Omental fat pad (tissue), 4 donors: ENCODE data around the gene HTR6. TPM values are rescaled to one million over a fixed set of nuclear protein-coding genes. Genes with fewer than 3 reads are reported as not detected.

ENCODE experiments used
- ATAC-seq: fragments of 150-250 bp; one replicate; pipeline ENCODE4 v1.9.1; 2016; ENCODE audit warnings: mild to moderate bottlenecking, moderate library complexity; ENCODE audit not compliant: low FRiP score
- DNase-seq: peaks from one replicate; pipeline ENCODE4 v3.0.0-alpha.2; 2019; ENCODE audit warnings: low spot score
- total RNA-seq, 4 donors: library from RNA; depleted of rRNA; stranded (reverse); fragments of >200 nt; gene quantifications; one replicate each; pipeline ENCODE4 v1.1.0, GENCODE V29; 2016
- TF ChIP-seq, protein P1 (sequence below), 3 donors: fragments of 450-650 bp; IDR thresholded peaks; one replicate each; pipeline ENCODE4 v1.5.1; 2016 to 2017; ENCODE audit warnings: antibody characterized with exemption in 3 of 3, mild to moderate bottlenecking in 3 of 3, moderate library complexity in 2 of 3

Gene HTR6
- total RNA-seq, 4 donors from 2014 or later = not detected

DNA sequence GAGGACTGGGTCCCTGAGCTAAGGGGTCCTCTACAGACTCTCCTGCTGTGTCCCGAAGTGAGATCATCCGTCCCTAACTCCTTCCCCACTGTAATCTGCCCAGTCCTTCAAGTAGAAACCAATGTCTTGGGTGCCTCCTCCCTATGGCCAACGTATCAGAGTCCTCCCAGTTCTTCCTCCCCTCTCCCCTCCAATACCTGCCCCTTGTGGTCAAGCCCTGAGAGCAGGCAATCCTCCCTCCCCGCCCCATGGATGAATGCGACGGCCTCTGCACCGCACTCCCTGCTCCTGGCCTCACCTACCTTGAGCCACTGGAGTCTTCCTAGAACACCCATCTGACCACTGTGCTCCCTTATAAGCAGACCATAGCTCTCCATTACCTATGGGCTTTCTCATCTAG is 31.1 kb downstream of the HTR6 start:
- ATAC-seq (no peak), DNase-seq (no peak)
- TF ChIP-seq, protein P1, sequence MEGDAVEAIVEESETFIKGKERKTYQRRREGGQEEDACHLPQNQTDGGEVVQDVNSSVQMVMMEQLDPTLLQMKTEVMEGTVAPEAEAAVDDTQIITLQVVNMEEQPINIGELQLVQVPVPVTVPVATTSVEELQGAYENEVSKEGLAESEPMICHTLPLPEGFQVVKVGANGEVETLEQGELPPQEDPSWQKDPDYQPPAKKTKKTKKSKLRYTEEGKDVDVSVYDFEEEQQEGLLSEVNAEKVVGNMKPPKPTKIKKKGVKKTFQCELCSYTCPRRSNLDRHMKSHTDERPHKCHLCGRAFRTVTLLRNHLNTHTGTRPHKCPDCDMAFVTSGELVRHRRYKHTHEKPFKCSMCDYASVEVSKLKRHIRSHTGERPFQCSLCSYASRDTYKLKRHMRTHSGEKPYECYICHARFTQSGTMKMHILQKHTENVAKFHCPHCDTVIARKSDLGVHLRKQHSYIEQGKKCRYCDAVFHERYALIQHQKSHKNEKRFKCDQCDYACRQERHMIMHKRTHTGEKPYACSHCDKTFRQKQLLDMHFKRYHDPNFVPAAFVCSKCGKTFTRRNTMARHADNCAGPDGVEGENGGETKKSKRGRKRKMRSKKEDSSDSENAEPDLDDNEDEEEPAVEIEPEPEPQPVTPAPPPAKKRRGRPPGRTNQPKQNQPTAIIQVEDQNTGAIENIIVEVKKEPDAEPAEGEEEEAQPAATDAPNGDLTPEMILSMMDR (IDR thresholded peaks at IDR 0.05) = no peak

DNA sequence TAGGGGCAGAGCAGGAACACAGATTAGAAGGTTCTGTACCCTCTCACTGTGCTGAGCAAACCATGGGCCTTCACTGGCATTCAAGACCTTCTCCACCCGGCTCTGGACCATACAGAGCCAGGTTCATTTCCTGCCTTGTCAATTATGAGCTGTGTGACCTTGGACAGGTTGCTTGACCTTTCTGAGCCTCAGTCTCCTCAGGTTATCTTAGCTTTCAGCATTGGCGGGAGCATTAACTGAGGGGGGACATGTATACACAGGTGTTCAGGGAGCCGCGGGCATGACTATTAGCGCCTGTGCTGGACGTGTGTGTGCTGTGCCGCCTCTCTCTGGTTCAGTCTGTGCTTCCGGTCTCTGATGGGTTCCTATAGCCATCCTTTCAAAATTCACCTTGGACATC is 32.1 kb downstream of the HTR6 start:
- TF ChIP-seq, protein P1 (IDR thresholded peaks at IDR 0.05) = no peak
- ATAC-seq (no peak), DNase-seq (no peak)

DNA sequence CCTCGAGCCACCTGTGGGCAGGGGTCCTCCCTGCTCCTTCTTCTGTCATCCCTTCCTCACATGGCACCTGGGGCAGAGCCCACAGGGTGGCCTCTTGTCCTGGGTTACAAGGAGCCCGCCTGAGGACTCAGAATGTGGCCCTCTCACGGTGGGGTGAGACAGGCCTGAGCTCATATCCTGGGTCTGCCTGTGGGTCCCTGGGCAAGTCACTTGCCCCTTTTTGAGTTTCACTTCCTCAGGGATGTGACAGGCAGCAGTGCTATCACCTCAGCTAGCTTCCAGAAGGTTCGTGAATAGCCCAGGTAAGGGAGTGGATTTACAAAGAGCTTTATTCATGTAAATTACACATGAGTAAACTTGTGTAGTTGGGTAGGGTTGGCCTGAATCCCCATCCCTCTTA is 33.5 kb downstream of the HTR6 start:
- TF ChIP-seq, protein P1 (IDR thresholded peaks at IDR 0.05) = no peak
- DNase-seq = no peak
- ATAC-seq = no peak

DNA sequence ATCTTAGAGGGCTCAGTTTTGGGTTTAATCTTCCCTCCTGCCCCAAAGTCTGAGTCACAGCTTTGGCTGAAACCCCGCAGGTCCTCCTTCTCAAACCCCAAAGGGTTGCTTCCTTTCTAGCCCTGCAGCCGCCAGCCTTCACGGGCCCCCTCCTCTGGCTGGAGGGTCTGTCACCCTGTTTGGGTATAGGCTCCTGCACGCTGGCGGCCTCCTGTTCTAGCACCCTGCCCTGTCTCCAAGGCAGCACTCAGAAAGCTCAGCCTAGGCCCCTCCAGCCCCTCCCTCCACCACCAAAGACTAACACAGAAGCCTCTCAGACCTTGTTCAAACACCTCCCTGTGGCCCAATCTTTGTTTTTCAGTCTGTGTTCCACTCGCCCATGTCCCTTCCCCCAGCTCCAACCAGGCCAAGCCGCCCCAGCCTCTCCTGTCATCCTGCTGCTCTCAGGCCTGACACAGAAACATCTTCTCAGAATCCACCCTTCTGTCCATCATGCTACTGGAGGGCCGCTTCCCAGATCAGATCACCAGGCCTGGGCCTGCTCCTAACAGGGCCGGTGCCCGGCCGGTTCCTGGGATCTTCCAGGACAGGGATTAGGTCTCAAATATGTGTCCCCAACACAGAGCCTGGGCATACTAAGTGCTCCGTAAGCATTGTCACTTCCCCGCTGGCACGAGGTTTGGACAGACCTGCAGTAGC is 35.6 kb downstream of the HTR6 start:
- ATAC-seq (no peak), DNase-seq (no peak)
- TF ChIP-seq, protein P1 (IDR thresholded peaks at IDR 0.05) = no peak

DNA sequence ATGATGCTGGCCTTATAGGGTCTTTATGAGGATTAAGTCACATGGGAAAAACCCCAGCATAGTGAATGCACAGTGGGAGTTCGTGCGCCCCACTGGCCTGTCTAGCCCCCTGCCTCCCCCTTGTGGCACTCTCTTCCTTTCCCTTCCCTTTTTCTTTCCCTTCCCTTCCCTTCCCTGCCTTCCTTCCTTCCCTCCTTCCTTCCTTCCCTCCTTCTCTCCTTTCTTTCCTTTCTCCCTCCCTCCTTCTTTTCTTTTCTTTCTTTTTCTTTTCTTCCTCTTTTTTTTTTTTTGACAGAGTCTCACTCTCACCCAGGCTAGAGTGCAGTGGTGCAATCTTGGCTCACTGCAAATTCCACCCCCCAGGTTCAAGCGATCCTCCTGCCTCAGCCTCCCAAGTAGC is 38.6 kb downstream of the HTR6 start:
- no peak for DNase-seq
- no peak for ATAC-seq
- TF ChIP-seq, protein P1 (IDR thresholded peaks at IDR 0.05) = no peak

DNA sequence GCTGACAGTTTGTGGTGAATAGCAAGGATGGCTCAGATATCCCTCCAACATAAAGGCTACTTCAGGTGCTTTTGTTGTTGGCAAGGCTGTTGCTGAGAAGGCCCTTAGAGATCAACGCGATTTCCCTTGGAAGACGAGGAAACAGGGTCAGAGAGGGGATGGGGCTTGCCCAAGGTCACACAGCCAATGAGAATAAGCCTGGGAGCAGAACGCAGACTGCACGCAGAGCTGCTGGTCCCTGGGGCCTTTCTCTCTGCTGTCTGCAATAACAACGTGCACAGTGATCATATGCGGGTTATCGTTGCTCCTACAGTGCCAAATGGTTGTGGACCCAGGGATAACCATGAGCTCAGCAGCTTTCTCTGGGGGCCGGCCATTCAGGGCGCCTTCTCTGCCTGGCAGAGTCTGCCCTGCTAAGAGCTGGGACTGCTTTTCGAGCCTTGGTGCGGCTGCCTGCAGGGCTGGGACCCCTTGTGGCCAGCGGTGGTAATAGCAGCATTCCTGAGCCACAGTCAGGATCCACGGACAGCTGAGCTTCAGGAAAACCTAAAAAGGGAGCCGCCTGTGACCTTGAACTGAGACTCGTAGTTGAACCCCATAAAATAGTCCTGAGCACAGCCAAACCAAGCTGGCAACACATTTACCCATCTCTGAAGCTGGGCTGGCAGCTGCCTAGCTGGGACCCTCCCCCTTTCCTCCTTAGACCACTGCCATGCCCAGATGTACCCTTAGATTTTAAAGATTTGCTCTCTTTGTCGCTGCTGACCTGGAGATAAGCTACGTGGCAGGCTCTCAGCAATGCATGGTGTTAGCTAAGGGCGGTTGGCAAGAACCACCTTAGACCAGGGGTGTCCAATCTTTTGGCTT is 39.8 kb downstream of the HTR6 start:
- peak; percentile 54 for DNase-seq
- TF ChIP-seq, protein P1 (IDR thresholded peaks at IDR 0.05) = peak in 2 of 3 donors; percentile 40 to 48
- peak; percentile 72 for ATAC-seq
